DMS 273 (cell line): ENCODE data around the gene HEATR5A.

Experiments used
- DNase-seq: peaks from one replicate; lab custom pipeline; 2025; ENCODE audit not compliant: unreplicated experiment; lab: John Stamatoyannopoulos, UW

The HEATR5A gene

GRCh38 chr14:31426663-31427062, 6.3 kb upstream of the HEATR5A start:
- no peak for DNase-seq

- DNase-seq, result no peak
Observed at GRCh38 chr14:31425905-31426304, 5.6 kb upstream of the HEATR5A start.

- DNase-seq, result no peak
Observed at GRCh38 chr14:31421200-31421599, 850 bp upstream of the HEATR5A start.

GRCh38 chr14:31419967-31420318, 407 bp downstream of the HEATR5A start:
- DNase-seq, result peak; percentile 57

GRCh38 chr14:31419179-31419966, 977 bp downstream of the HEATR5A start:
- DNase-seq, result peak; percentile 28

GRCh38 chr14:31418440-31418839, 1.9 kb downstream of the HEATR5A start:
- no peak for DNase-seq

GRCh38 chr14:31414190-31414833, 6.0 kb downstream of the HEATR5A start:
- DNase-seq, result peak; percentile 6

- DNase-seq, result peak; percentile 14
Observed at GRCh38 chr14:31411218-31411727, 9.1 kb downstream of the HEATR5A start.

- no peak for DNase-seq
Observed at GRCh38 chr14:31410048-31410650, 10.2 kb downstream of the HEATR5A start.

GRCh38 chr14:31408421-31408820, 11.9 kb downstream of the HEATR5A start:
- no peak for DNase-seq

- peak; percentile 71 for DNase-seq
Observed at GRCh38 chr14:31405599-31406232, 14.6 kb downstream of the HEATR5A start.

GRCh38 chr14:31405106-31405505, 15.2 kb downstream of the HEATR5A start:
- no peak for DNase-seq

- DNase-seq, result no peak
Observed at GRCh38 chr14:31403707-31404106, 16.6 kb downstream of the HEATR5A start.

GRCh38 chr14:31402764-31403439, 17.4 kb downstream of the HEATR5A start:
- DNase-seq, result no peak

- DNase-seq, result no peak
Observed at GRCh38 chr14:31401369-31401932, 18.9 kb downstream of the HEATR5A start.

- DNase-seq, result no peak
Observed at GRCh38 chr14:31400031-31400638, 20.2 kb downstream of the HEATR5A start.

GRCh38 chr14:31395572-31396205, 24.7 kb downstream of the HEATR5A start:
- DNase-seq, result no peak

- no peak for DNase-seq
Observed at GRCh38 chr14:31395119-31395518, 25.2 kb downstream of the HEATR5A start.

- no peak for DNase-seq
Observed at GRCh38 chr14:31391977-31392503, 28.3 kb downstream of the HEATR5A start.
